Body of pancreas (tissue), 4 donors: Measurements from ENCODE around the gene C2CD4C. TPM values are rescaled to one million over a fixed set of nuclear protein-coding genes. Genes with fewer than 3 reads are reported as not detected.

Experiments
- ATAC-seq: fragments of 150-250 bp; one replicate; pipeline ENCODE4 v1.9.1; 2016
- DNase-seq, 4 donors: peaks; one replicate each; pipeline ENCODE4 v3.0.0-alpha.2; 2019
- H3K27ac ChIP-seq, 4 donors: fragments of 200-600 bp; sonication (generic); 1 replicate in 3 of 4; 2 replicates in 1 of 4; pipeline versions ENCODE4 v1.5.1 to v1.6.1; 2016 to 2019; ENCODE audit warnings: mild to moderate bottlenecking in 1 of 4, mixed read lengths in 1 of 4, moderate library complexity in 1 of 4
- H3K27me3 ChIP-seq, 2 donors: fragments of 200-600 bp; sonication (generic); one replicate each; pipeline ENCODE4 v1.6.0; 2016; ENCODE audit warnings: mild to moderate bottlenecking in 1 of 2
- H3K36me3 ChIP-seq, 2 donors: fragments of 200-600 bp; sonication (generic); replicated peaks in 1 of 2; 2 replicates each; pipeline ENCODE4 v1.5.1; 2016; ENCODE audit warnings: low read depth in 2 of 2; ENCODE audit not compliant: insufficient read depth in 1 of 2
- H3K4me1 ChIP-seq: fragments of 200-600 bp; sonication (generic); one replicate; pipeline ENCODE4 v1.6.0; 2016
- H3K4me3 ChIP-seq, 2 donors: fragments of 200-600 bp; sonication (generic); 1 replicate in 1 of 2; 2 replicates in 1 of 2; pipeline ENCODE4 v1.5.1; 2016 to 2019
- H3K9me3 ChIP-seq, 3 donors: fragments of 200-600 bp; sonication (generic); 1 replicate in 2 of 3; 2 replicates in 1 of 3; pipeline ENCODE4 v1.5.1; 2016
- CTCF ChIP-seq, 7 experiments: fragments of 450-650 bp in 4 of 7; fragments of 200-600 bp in 3 of 7; sonication (generic) in 3 of 7; IDR thresholded peaks; one replicate each; pipeline ENCODE4 v1.5.1; 2016 to 2019; ENCODE audit warnings: antibody characterized with exemption in 7 of 7
- POLR2A ChIP-seq, 3 donors: fragments of 450-650 bp; IDR thresholded peaks; one replicate each; pipeline ENCODE4 v1.6.1; 2016; ENCODE audit warnings: antibody characterized with exemption in 3 of 3, mild to moderate bottlenecking in 2 of 3
- WGBS, 2 donors: methylation state at CpG; one replicate each; pipeline ENCODE4 v1.1.5; 2017; 5-methylcytosine and 5-hydroxymethylcytosine counted together
- intact Hi-C: fragments of 100-400 bp; cut with DNase I; formaldehyde crosslinking; loops from one replicate; pipeline ENCODE4 v1.15.1; 2023
- total RNA-seq, 2 donors: library from RNA; depleted of rRNA; stranded (reverse); fragments of >200 nt; gene quantifications; one replicate each; pipeline ENCODE4 v1.1.0, GENCODE V29; 2016

The C2CD4C gene
- total RNA-seq, 2 donors from 2014 or later = 0.33 to 1.8 TPM

- intact Hi-C loops = no loop called here
- H3K27ac ChIP-seq = no peak overlapping the region
- 100% methylated on average over 1 to 2 of the region's 2 CpGs for WGBS, 2 donors
These were observed 33.1 kb upstream of the C2CD4C start for GRCh38 chr19:442085-442484.

GRCh38 chr19:441213-441836, 32.4 kb upstream of the C2CD4C start:
- intact Hi-C loops = no loop called here
- DNase-seq = no peak
- ATAC-seq = no peak
- 64 to 79% methylated on average over 18 to 23 of the region's 23 CpGs for WGBS, 2 donors
- Histone ChIP-seq H3K9me3 (no peaks in the 10 kb centered on the region), H3K27me3 (no peaks in the 10 kb centered on the region), H3K4me3 (no peak overlapping the region), H3K36me3 (peaks cover 0 to 2% of the 10 kb centered on the region in 2 donors), H3K27ac (no peak overlapping the region), H3K4me1 (no peaks in the 10 kb centered on the region)
- no peak for TF ChIP-seq POLR2A (IDR thresholded peaks at IDR 0.05)
- no peak for TF ChIP-seq CTCF (IDR thresholded peaks at IDR 0.05)

More at GRCh38 chr19:442085-442484, 33.1 kb upstream of the C2CD4C start:
- Histone ChIP-seq H3K36me3 (no peaks in the 10 kb centered on the region), H3K27me3 (no peaks in the 10 kb centered on the region), H3K9me3 (no peaks in the 10 kb centered on the region), H3K4me1 (no peaks in the 10 kb centered on the region), H3K4me3 (no peak overlapping the region)
- ATAC-seq = no peak
- DNase-seq = no peak
- TF ChIP-seq CTCF (IDR thresholded peaks at IDR 0.05) = no peak
- no peak for TF ChIP-seq POLR2A (IDR thresholded peaks at IDR 0.05)

- Histone ChIP-seq H3K4me3 (no peak overlapping the region), H3K4me1 (no peaks in the 10 kb centered on the region), H3K27ac (no peak overlapping the region), H3K27me3 (no peaks in the 10 kb centered on the region), H3K9me3 (no peaks in the 10 kb centered on the region), H3K36me3 (peaks cover 0 to 2% of the 10 kb centered on the region in 2 donors)
- intact Hi-C loops = no loop called here
- no peak for TF ChIP-seq POLR2A (IDR thresholded peaks at IDR 0.05)
- no peak for TF ChIP-seq CTCF (IDR thresholded peaks at IDR 0.05)
- 85 to 87% methylated on average over 18 to 48 of the region's 48 CpGs for WGBS, 2 donors
- ATAC-seq (no peak), DNase-seq (no peak)
These were observed 31.7 kb upstream of the C2CD4C start for GRCh38 chr19:440391-441212.

- Histone ChIP-seq H3K9me3 (no peaks in the 10 kb centered on the region), H3K4me1 (no peaks in the 10 kb centered on the region), H3K27ac (no peak overlapping the region), H3K27me3 (no peaks in the 10 kb centered on the region), H3K36me3 (peaks cover 2 to 4% of the 10 kb centered on the region in 2 donors), H3K4me3 (no peak overlapping the region)
- ATAC-seq (no peak), DNase-seq (no peak)
- intact Hi-C loops = no loop called here
- WGBS, 2 donors = 84 to 89% methylated on average over 13 to 27 of the region's 27 CpGs
- TF ChIP-seq CTCF (IDR thresholded peaks at IDR 0.05) = no peak
- no peak for TF ChIP-seq POLR2A (IDR thresholded peaks at IDR 0.05)
These were observed 30.4 kb upstream of the C2CD4C start for GRCh38 chr19:439167-439900.
